ENCODE measurements around the gene EDN1.

- no peak for TF ChIP-seq CTCF (IDR thresholded peaks at IDR 0.05; ENCODE audit: insufficient read depth, low read length)
- TF ChIP-seq POLR2AphosphoS5 (IDR thresholded peaks at IDR 0.05; ENCODE audit: low read depth), result no peak
- TF ChIP-seq REST (IDR thresholded peaks at IDR 0.05; ENCODE audit: insufficient replicate concordance, low read depth), result no peak
- TF ChIP-seq SPI1 (IDR thresholded peaks at IDR 0.05; ENCODE audit: borderline replicate concordance, low read depth), result no peak
- TF ChIP-seq GABPA (IDR thresholded peaks at IDR 0.05; ENCODE audit: low read depth), result no peak
Measured at GRCh38 chr6:12265296-12265695, 24.9 kb upstream of the EDN1 start.

Data from HL-60 (cell line).